Activated T-helper 1 cell treated with anti-CD3 and anti-CD28 coated beads, Interleukin-2, amount 50 U/mL, for 16 hours (primary cell): ENCODE measurements around the gene TNS4.

Experiments used
- DNase-seq, 2 donors: peaks; one replicate each; pipeline ENCODE4 v3.0.0-alpha.2; 2020; ENCODE audit warnings: low read depth in 1 of 2, low spot score in 1 of 2

TNS4 gene

GRCh38 chr17:40535924-40536294 lies 34.5 kb upstream of the TNS4 start:
- DNase-seq = no peak

- DNase-seq = no peak
These were observed 34.0 kb upstream of the TNS4 start for GRCh38 chr17:40535438-40535837.

- no peak for DNase-seq
These were observed 33.2 kb upstream of the TNS4 start for GRCh38 chr17:40534371-40535189.

- DNase-seq = no peak
These were observed 32.5 kb upstream of the TNS4 start for GRCh38 chr17:40533896-40534295.

GRCh38 chr17:40532520-40533253 lies 31.3 kb upstream of the TNS4 start:
- DNase-seq = no peak

- peak in 1 of 2 donors; percentile 51 for DNase-seq
These were observed 29.9 kb upstream of the TNS4 start for GRCh38 chr17:40531051-40531991.

- DNase-seq = no peak
These were observed 29.1 kb upstream of the TNS4 start for GRCh38 chr17:40530531-40530994.

GRCh38 chr17:40529991-40530390 lies 28.6 kb upstream of the TNS4 start:
- no peak for DNase-seq

- DNase-seq = no peak
These were observed 27.4 kb upstream of the TNS4 start for GRCh38 chr17:40528692-40529417.

GRCh38 chr17:40526668-40527067 lies 25.2 kb upstream of the TNS4 start:
- DNase-seq = no peak

GRCh38 chr17:40525294-40525693 lies 23.9 kb upstream of the TNS4 start:
- DNase-seq = no peak

GRCh38 chr17:40524243-40524965 lies 23.0 kb upstream of the TNS4 start:
- no peak for DNase-seq

GRCh38 chr17:40522961-40523310 lies 21.5 kb upstream of the TNS4 start:
- no peak for DNase-seq

GRCh38 chr17:40522250-40522960 lies 21.0 kb upstream of the TNS4 start:
- DNase-seq = no peak

- no peak for DNase-seq
These were observed 19.6 kb upstream of the TNS4 start for GRCh38 chr17:40520991-40521453.

GRCh38 chr17:40519089-40519775 lies 17.8 kb upstream of the TNS4 start:
- no peak for DNase-seq

GRCh38 chr17:40518401-40519088 lies 17.1 kb upstream of the TNS4 start:
- DNase-seq = no peak

- DNase-seq = no peak
These were observed 16.6 kb upstream of the TNS4 start for GRCh38 chr17:40517981-40518380.
